ENCODE results near the gene MS4A7. TPM values are rescaled to one million over a fixed set of nuclear protein-coding genes. Genes with fewer than 3 reads are reported as not detected.

Gene MS4A7
- total RNA-seq, 1 donor from 2014 or later, result not detected

GRCh38 chr11:60422609-60423008 lies 44.3 kb downstream of the MS4A7 start:
- Mint-ChIP-seq H3K9me3 (ENCODE audit: unreplicated experiment) (no peaks in the 10 kb centered on the region), H3K4me1 (ENCODE audit: low read depth, unreplicated experiment) (no peaks in the 10 kb centered on the region), H3K27me3 (ENCODE audit: unreplicated experiment) (no peaks in the 10 kb centered on the region), H3K27ac (ENCODE audit: unreplicated experiment) (no peak overlapping the region), H3K4me3 (ENCODE audit: unreplicated experiment) (no peak overlapping the region), H3K36me3 (ENCODE audit: unreplicated experiment) (no peaks in the 10 kb centered on the region)
- DNase-seq, result no peak
- TF ChIP-seq, protein P1, sequence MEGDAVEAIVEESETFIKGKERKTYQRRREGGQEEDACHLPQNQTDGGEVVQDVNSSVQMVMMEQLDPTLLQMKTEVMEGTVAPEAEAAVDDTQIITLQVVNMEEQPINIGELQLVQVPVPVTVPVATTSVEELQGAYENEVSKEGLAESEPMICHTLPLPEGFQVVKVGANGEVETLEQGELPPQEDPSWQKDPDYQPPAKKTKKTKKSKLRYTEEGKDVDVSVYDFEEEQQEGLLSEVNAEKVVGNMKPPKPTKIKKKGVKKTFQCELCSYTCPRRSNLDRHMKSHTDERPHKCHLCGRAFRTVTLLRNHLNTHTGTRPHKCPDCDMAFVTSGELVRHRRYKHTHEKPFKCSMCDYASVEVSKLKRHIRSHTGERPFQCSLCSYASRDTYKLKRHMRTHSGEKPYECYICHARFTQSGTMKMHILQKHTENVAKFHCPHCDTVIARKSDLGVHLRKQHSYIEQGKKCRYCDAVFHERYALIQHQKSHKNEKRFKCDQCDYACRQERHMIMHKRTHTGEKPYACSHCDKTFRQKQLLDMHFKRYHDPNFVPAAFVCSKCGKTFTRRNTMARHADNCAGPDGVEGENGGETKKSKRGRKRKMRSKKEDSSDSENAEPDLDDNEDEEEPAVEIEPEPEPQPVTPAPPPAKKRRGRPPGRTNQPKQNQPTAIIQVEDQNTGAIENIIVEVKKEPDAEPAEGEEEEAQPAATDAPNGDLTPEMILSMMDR (IDR thresholded peaks at IDR 0.05; ENCODE audit: partially characterized antibody, unreplicated experiment), result no peak

DNA sequence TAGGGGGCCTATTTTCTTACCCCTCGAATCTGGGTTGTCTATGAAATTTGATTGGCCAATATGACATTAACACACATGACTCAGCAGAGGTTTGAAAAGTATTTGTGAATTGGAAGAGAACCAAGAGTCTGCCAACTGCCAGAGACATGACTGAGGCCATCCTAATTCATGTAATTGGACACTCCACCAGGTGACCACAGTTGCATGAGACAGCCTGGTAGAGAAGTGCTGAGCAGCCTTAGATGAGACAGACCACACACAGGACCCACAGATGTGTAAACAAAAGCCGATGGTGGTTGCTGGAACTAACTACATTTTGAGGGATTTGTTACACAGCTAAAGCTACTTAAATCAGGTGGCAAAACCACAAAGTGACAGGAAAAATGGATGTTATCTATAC lies 50.2 kb downstream of the MS4A7 start:
- no peaks in the 10 kb centered on the region for H3K36me3 Mint-ChIP-seq (ENCODE audit: unreplicated experiment)
- H3K4me1 Mint-ChIP-seq (ENCODE audit: low read depth, unreplicated experiment), result no peaks in the 10 kb centered on the region
- H3K27ac Mint-ChIP-seq (ENCODE audit: unreplicated experiment), result no peak overlapping the region
- H3K27me3 Mint-ChIP-seq (ENCODE audit: unreplicated experiment), result no peaks in the 10 kb centered on the region
- TF ChIP-seq, protein P1 (IDR thresholded peaks at IDR 0.05; ENCODE audit: partially characterized antibody, unreplicated experiment), result no peak
- no peak for DNase-seq
- H3K9me3 Mint-ChIP-seq (ENCODE audit: unreplicated experiment), result no peaks in the 10 kb centered on the region
- H3K4me3 Mint-ChIP-seq (ENCODE audit: unreplicated experiment), result no peak overlapping the region

DNA sequence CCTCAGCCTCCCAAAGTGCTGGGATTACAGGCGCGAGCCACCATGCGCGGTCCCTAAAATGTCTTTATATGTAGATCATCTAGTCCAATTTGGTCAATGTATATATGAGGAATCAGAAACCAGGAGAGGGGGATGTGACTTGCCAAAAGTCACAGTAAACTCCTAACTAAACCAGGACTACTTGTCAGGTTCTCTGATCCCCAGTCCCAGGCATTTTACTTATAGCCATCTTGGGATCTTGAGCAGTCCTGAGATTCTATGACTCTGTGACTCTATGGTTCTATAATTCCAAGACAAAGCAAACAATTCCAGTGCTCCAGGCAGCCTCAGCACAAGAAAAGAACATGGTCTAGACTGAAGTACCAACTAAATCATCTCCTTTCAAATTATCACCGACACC lies 50.9 kb downstream of the MS4A7 start, which contains the start of gene MS4A5:
TSS of gene MS4A5 (plus strand) at position 301 of the 400 bp plus-strand sequence. CDS start 103 bp downstream, outside the sequence.
- H3K9me3 Mint-ChIP-seq (ENCODE audit: unreplicated experiment), result no peaks in the 10 kb centered on the region

DNA sequence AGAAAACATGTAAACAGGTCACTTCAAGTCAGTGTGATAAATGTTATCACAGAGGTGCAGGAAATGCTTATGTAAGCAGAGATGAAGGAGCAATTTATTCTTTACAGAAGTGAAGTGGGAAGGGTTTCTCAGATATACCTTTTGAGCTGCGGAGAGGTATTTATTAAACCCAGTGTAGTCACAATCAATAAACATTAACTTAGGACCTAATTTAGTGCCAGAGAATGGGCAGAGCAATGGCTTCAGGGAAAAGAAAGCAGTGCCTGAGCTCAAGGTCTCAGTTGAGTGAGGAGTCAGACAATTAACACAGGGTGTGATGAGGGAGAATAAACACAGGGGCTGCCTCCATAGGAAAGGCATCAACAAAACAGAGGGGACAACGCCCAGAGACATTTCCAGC lies 52.9 kb downstream of the MS4A7 start:
- TF ChIP-seq, protein P1 (IDR thresholded peaks at IDR 0.05; ENCODE audit: partially characterized antibody, unreplicated experiment), result no peak
- no peak for DNase-seq
- H3K4me3 Mint-ChIP-seq (ENCODE audit: unreplicated experiment), result no peak overlapping the region
- H3K27ac Mint-ChIP-seq (ENCODE audit: unreplicated experiment), result no peak overlapping the region
- H3K36me3 Mint-ChIP-seq (ENCODE audit: unreplicated experiment), result no peaks in the 10 kb centered on the region
- H3K27me3 Mint-ChIP-seq (ENCODE audit: unreplicated experiment), result no peaks in the 10 kb centered on the region
- H3K4me1 Mint-ChIP-seq (ENCODE audit: low read depth, unreplicated experiment), result no peaks in the 10 kb centered on the region
- H3K9me3 Mint-ChIP-seq (ENCODE audit: unreplicated experiment), result no peaks in the 10 kb centered on the region

More for the DNA sequence above, 50.9 kb downstream of the MS4A7 start, which contains the start of gene MS4A5:
- Mint-ChIP-seq H3K27ac (ENCODE audit: unreplicated experiment) (no peak within 1 kb of the TSS), H3K27me3 (ENCODE audit: unreplicated experiment) (no peaks in the 10 kb centered on the region), H3K4me3 (ENCODE audit: unreplicated experiment) (no peak within 1 kb of the TSS), H3K36me3 (ENCODE audit: unreplicated experiment) (no peaks in the 10 kb centered on the region), H3K4me1 (ENCODE audit: low read depth, unreplicated experiment) (no peaks in the 10 kb centered on the region)
- no peak for DNase-seq
- TF ChIP-seq, protein P1 (IDR thresholded peaks at IDR 0.05; ENCODE audit: partially characterized antibody, unreplicated experiment), result no peak

GRCh38 chr11:60433401-60433800 lies 55.1 kb downstream of the MS4A7 start:
- Mint-ChIP-seq H3K4me3 (ENCODE audit: unreplicated experiment) (no peak overlapping the region), H3K27ac (ENCODE audit: unreplicated experiment) (no peak overlapping the region), H3K36me3 (ENCODE audit: unreplicated experiment) (no peaks in the 10 kb centered on the region), H3K4me1 (ENCODE audit: low read depth, unreplicated experiment) (no peaks in the 10 kb centered on the region), H3K27me3 (ENCODE audit: unreplicated experiment) (no peaks in the 10 kb centered on the region), H3K9me3 (ENCODE audit: unreplicated experiment) (no peaks in the 10 kb centered on the region)
- TF ChIP-seq, protein P1 (IDR thresholded peaks at IDR 0.05; ENCODE audit: partially characterized antibody, unreplicated experiment), result no peak
- no peak for DNase-seq

Other genes starting within 250 kb of the MS4A7 start
- not detected for gene MS4A6A, start 195.4 kb upstream of the MS4A7 start, total RNA-seq (ENCODE audit: unreplicated experiment)
- not detected for gene MS4A4E, start 135.4 kb upstream of the MS4A7 start, total RNA-seq (ENCODE audit: unreplicated experiment)
- not detected for gene MS4A4A, start 97.9 kb upstream of the MS4A7 start, total RNA-seq (ENCODE audit: unreplicated experiment)
- not detected for gene MS4A6E, start 51.3 kb upstream of the MS4A7 start, total RNA-seq (ENCODE audit: unreplicated experiment)
- not detected for gene MS4A14, start 17.9 kb downstream of the MS4A7 start, total RNA-seq (ENCODE audit: unreplicated experiment)
- not detected for gene MS4A5, start 51.0 kb downstream of the MS4A7 start, total RNA-seq (ENCODE audit: unreplicated experiment)
- gene MS4A1, start 77.3 kb downstream of the MS4A7 start, total RNA-seq (ENCODE audit: unreplicated experiment), result not detected
- gene MS4A12, start 114.2 kb downstream of the MS4A7 start, total RNA-seq (ENCODE audit: unreplicated experiment), result not detected
- not detected for gene MS4A13, start 136.9 kb downstream of the MS4A7 start, total RNA-seq (ENCODE audit: unreplicated experiment)